K562 (cell line): Measurements from ENCODE around the gene CBY2. TPM values are rescaled to one million over a fixed set of nuclear protein-coding genes. Genes with fewer than 3 reads are reported as not detected.

Experiments
- ATAC-seq: fragments of 200-7000 bp; cut with Tn5 transposase; 3 replicates; pipeline ENCODE4 v1.9.1; 2020; ENCODE audit warnings: moderate library complexity
- BruUV-seq: library from RNA; stranded (reverse); fragments of 400-500 nt; replicated peaks from 2 replicates; lab custom pipeline; 2021; lab: Mats Ljungman, UMichigan
- CTCF ChIA-PET: fragments of 300-600 bp; formaldehyde crosslinking; extraction: SDS; loops from one replicate; lab custom pipeline; 2021; ENCODE audit warnings: low intra/inter-chr PET ratio; lab: Yijun Ruan, JAX
- POLR2A ChIA-PET: fragments of 300-600, 350-650 bp; sonication (Branson Sonifier 250); formaldehyde crosslinking; extraction: SDS; loops from one replicate; lab custom pipeline; 2021; ENCODE audit warnings: antibody characterized with exemption, inconsistent platforms; lab: Yijun Ruan, JAX
- DNase-seq, 4 experiments: peaks; one replicate each; pipeline versions ENCODE4 v3.0.0 to v3.0.0-alpha.2; 2011 to 2018; ENCODE audit warnings: low spot score in 3 of 4, mixed read lengths in 3 of 4; ENCODE audit errors: extremely low read depth in 1 of 4
- FAIRE-seq: peaks from 2 replicates; lab custom pipeline; 2011; peaks lifted over from hg19 to GRCh38; lab: Jason Lieb, UNC
- H2AFZ ChIP-seq: 2 replicates; pipeline ENCODE4 v1.6.0; 2011; ENCODE audit warnings: low read depth, low read length, control low read depth, inconsistent platforms
- H3K27ac ChIP-seq: fragments of 200-600 bp; 3 replicates; pipeline ENCODE4 v1.8.0; 2011; ENCODE audit warnings: low read depth, mild to moderate bottlenecking, control low read depth, inconsistent platforms, low read length, moderate library complexity, mixed read lengths; ENCODE audit errors: extremely low read depth
- H3K27me3 ChIP-seq, 2 experiments: fragments of 300-600 bp in 1 of 2; 2 replicates in 1 of 2; 3 replicates in 1 of 2; pipeline versions ENCODE4 v1.6.0 to v1.8.0; 2011; ENCODE audit warnings: inconsistent platforms in 2 of 2, low read length in 2 of 2, mild to moderate bottlenecking in 1 of 2, mixed read lengths in 1 of 2, moderate library complexity in 1 of 2; ENCODE audit not compliant: control insufficient read depth in 2 of 2, insufficient read depth in 2 of 2
- H3K36me3 ChIP-seq: fragments of 300-600 bp; 3 replicates; pipeline ENCODE4 v1.8.0; 2011; ENCODE audit warnings: mild to moderate bottlenecking, low read length, inconsistent platforms; ENCODE audit not compliant: control insufficient read depth, insufficient read depth
- H3K4me1 ChIP-seq, 2 experiments: fragments of 200-600 bp in 1 of 2; replicated peaks in 1 of 2; 2 replicates in 1 of 2; 3 replicates in 1 of 2; pipeline versions ENCODE4 v1.5.1 to v1.8.0; 2011; ENCODE audit warnings: inconsistent platforms in 2 of 2, low read length in 2 of 2, mild to moderate bottlenecking in 1 of 2, mixed read lengths in 1 of 2, moderate library complexity in 1 of 2; ENCODE audit not compliant: control insufficient read depth in 2 of 2, insufficient read depth in 2 of 2
- H3K4me2 ChIP-seq: 2 replicates; pipeline ENCODE4 v1.6.1; 2011; ENCODE audit warnings: low read length, control low read depth, inconsistent platforms, mixed read lengths; ENCODE audit not compliant: insufficient read depth
- H3K4me3 ChIP-seq: fragments of 200-600 bp; sonication (generic), shearing (Covaris generic); 2 replicates; pipeline ENCODE4 v1.5.1; 2016; ENCODE audit warnings: control low read depth, inconsistent platforms
- H3K79me2 ChIP-seq: fragments of 200-600 bp; 3 replicates; pipeline ENCODE4 v1.8.0; 2011; ENCODE audit warnings: low read length, inconsistent platforms; ENCODE audit not compliant: control insufficient read depth, insufficient read depth
- H3K9ac ChIP-seq, 2 experiments: 2 replicates each; pipeline versions ENCODE4 v1.6.0 to v1.6.1; 2011; ENCODE audit warnings: low read depth in 2 of 2, low read length in 2 of 2, control low read depth in 1 of 2, inconsistent platforms in 1 of 2, mild to moderate bottlenecking in 1 of 2, mixed read lengths in 1 of 2; ENCODE audit not compliant: insufficient read depth in 1 of 2
- H3K9me1 ChIP-seq: one replicate; pipeline ENCODE4 v1.6.0; 2011; ENCODE audit warnings: inconsistent platforms, mild to moderate bottlenecking, low read length, moderate library complexity; ENCODE audit not compliant: control insufficient read depth, insufficient read depth
- H3K9me3 ChIP-seq: replicated peaks from 2 replicates; pipeline ENCODE4 v1.5.1; 2011; ENCODE audit warnings: low read depth, low read length, inconsistent platforms; ENCODE audit not compliant: control insufficient read depth, insufficient read depth
- H4K20me1 ChIP-seq: replicated peaks from 2 replicates; pipeline ENCODE4 v1.6.1; 2011; ENCODE audit warnings: low read length, inconsistent platforms, mixed read lengths; ENCODE audit not compliant: control insufficient read depth, insufficient read depth
- SPI1 ChIP-seq: IDR thresholded peaks from 2 replicates; pipeline ENCODE4 v1.6.1; 2011; ENCODE audit warnings: low read depth, low read length, control low read depth, borderline replicate concordance
- STAT5A ChIP-seq: IDR thresholded peaks from 2 replicates; pipeline ENCODE4 v1.6.1; 2012; ENCODE audit warnings: low read length, inconsistent platforms, borderline replicate concordance
- ZNF354B ChIP-seq: fragments of 250-450 bp; sonication (Bioruptor Pico); IDR thresholded peaks from 2 replicates; pipeline ENCODE4 v1.4.0; 2020
- WGBS: fragments of 100-300 bp; shearing (Covaris generic); methylation state at CpG from one replicate; pipeline ENCODE4 v1.1.6; 2016; ENCODE audit warnings: low coverage, mixed read lengths; ENCODE audit not compliant: insufficient coverage; ENCODE audit errors: missing lambda C conversion rate; 5-methylcytosine and 5-hydroxymethylcytosine counted together
- in situ Hi-C: fragments of 300-500 bp; cut with MboI; formaldehyde crosslinking; loops from 4 replicates; pipeline ENCODE4 v1.15.0; 2018; ENCODE audit warnings: inconsistent platforms, mixed read lengths
- intact Hi-C: fragments of 100-400 bp; cut with micrococcal nuclease; formaldehyde crosslinking; loops from 2 replicates; pipeline ENCODE4 v1.14.2; 2022
- polyA plus RNA-seq, 8 experiments: library from polyadenylated mRNA; depleted of rRNA in 4 of 8; stranded (reverse) in 5 of 8; unstranded in 3 of 8; fragments of >200 nt; fragmentation: Nextera tagmentation in 2 of 8; fragmentation: Illumina TruSeq in 1 of 8; extraction: Ambion mirVana in 2 of 8; extraction: Trizol in 1 of 8; gene quantifications; 2 replicates each; pipeline versions ENCODE4 v1.2.1 to v1.2.3, GENCODE V29; 2011 to 2014; ENCODE audit warnings: inconsistent platforms in 1 of 8, missing spikeins in 1 of 8
- total RNA-seq, 7 experiments: library from RNA; depleted of rRNA in 6 of 7; stranded (reverse); fragments of >200 nt in 6 of 7; fragmentation: Illumina TruSeq in 2 of 7; extraction: Trizol in 2 of 7; gene quantifications; 2 replicates each; pipeline versions ENCODE4 v1.2.1 to v1.2.3, GENCODE V29; 2011 to 2021; ENCODE audit warnings: low replicate concordance in 1 of 7
- TF ChIP-seq, protein P1 (sequence below): fragments of 250-450 bp; sonication (Bioruptor Pico); IDR thresholded peaks from 2 replicates; pipeline ENCODE4 v1.8.0; 2022; ENCODE audit warnings: inconsistent platforms, mild to moderate bottlenecking, moderate library complexity, borderline replicate concordance

The CBY2 gene
- total and polyA plus RNA-seq, 9 of the 15 experiments (the other 6 are each of a cell fraction or from before 2014, with no cell fraction given) = 0.09 TPM; not detected in 8

DNA sequence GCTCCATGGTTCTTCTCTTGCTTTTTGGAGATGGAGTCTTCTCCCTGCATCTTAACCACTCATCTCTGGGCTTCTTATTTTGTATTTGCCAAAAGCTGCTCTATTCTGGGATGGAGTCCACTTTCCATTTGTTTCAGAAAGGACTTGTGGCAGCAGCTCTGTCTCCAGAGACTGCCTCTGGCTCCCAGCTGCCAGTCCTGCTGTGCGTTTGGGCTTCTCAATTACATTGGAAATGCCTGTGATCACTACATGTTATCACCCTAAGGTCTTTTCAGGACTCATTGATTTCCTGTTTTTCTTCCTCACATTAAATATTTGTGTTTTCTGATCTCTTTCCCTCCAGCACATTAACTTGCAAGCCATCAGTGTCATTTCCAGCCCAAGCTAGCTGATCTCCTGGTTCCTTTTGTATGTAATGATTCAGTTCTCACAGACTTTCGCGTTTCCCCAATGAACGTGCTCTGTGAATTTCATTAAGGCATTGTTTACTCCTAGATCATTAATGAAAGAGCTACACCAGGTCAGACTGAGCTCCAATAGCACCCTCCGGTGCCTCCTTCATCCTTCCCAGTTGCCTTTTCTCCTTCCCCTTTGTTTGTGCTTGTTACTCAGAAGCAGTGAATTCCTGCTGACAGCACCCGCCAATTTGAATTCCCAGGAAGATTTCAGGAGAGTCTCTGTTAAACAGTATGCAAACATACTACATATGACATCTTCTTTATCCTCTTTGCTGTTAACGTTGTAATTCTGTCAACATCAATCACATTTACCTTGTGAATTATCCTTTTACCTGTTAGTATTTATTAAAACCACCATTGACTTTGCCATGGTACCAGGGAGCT is 3.0 kb downstream of the CBY2 start:
- H3K27ac ChIP-seq = no peak overlapping the region
- H3K9me1 ChIP-seq = no peaks in the 10 kb centered on the region
- H3K4me1 ChIP-seq = no peaks in the 10 kb centered on the region
- no peaks in the 10 kb centered on the region for H3K36me3 ChIP-seq
- H3K27me3 ChIP-seq = peaks cover 0 to 6% of the 10 kb centered on the region in 2 experiments; a peak in 2 of 5 replicates
- H3K9ac ChIP-seq = no peak overlapping the region
- no peak overlapping the region for H2AFZ ChIP-seq
- H3K79me2 ChIP-seq = no peaks in the 10 kb centered on the region
- no peak for TF ChIP-seq STAT5A
- POLR2A ChIA-PET = no interaction called here
- FAIRE-seq = no peak
- intact Hi-C loops (no loop called here), in situ Hi-C loops (loop anchor here (25.0 kb wide), 1 partner anchor 343 kb away; no protein-coding TSS in a partner anchor)
- H3K4me3 ChIP-seq = no peak overlapping the region
- 0% methylated on average over 5 of the region's 7 CpGs for WGBS
- no peak overlapping the region for H3K4me2 ChIP-seq
- ATAC-seq = no peak
- no peaks in the 10 kb centered on the region for H4K20me1 ChIP-seq
- CTCF ChIA-PET = no interaction called here
- no peaks in the 10 kb centered on the region for H3K9me3 ChIP-seq
- DNase-seq = no peak
- BruUV-seq = no TSS peak

DNA sequence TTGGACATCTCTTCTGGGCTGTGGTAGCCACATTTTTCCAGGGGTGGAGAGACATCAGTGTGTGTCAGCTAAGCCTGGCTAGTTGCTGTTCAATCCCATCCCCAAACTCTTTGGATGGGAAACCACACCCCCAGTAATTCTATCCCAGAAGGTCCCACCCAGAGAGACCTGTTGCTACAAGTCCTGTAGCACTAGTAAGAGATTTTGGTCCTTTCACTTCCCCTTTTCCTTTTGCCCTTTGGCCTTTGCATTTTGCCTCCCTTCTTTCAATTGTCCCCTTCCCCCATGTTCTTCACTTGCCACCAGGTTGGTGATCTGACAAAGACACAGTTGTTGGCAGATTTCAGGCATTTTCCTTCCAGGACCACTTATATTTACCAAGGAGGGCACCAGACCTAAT is 3.8 kb downstream of the CBY2 start:
- no peak for DNase-seq
- H3K4me2 ChIP-seq = no peak overlapping the region
- ChIA-PET CTCF (no interaction called here), POLR2A (no interaction called here)
- H3K4me3 ChIP-seq = no peak overlapping the region
- TF ChIP-seq ZNF354B (CRISPR knock-in tag) = no peak
- peak; percentile 63 for TF ChIP-seq SPI1
- TF ChIP-seq, protein P1, sequence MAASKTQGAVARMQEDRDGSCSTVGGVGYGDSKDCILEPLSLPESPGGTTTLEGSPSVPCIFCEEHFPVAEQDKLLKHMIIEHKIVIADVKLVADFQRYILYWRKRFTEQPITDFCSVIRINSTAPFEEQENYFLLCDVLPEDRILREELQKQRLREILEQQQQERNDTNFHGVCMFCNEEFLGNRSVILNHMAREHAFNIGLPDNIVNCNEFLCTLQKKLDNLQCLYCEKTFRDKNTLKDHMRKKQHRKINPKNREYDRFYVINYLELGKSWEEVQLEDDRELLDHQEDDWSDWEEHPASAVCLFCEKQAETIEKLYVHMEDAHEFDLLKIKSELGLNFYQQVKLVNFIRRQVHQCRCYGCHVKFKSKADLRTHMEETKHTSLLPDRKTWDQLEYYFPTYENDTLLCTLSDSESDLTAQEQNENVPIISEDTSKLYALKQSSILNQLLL = no peak
- ATAC-seq = no peak
- H4K20me1 ChIP-seq = no peaks in the 10 kb centered on the region
- no TSS peak for BruUV-seq
- no peak for FAIRE-seq
- no peaks in the 10 kb centered on the region for H3K79me2 ChIP-seq
- no peaks in the 10 kb centered on the region for H3K36me3 ChIP-seq
- no peak overlapping the region for H3K9ac ChIP-seq
- in situ Hi-C loops (loop anchor here (25.0 kb wide), 1 partner anchor 344 kb away; no protein-coding TSS in a partner anchor), intact Hi-C loops (no loop called here)
- H3K27ac ChIP-seq = no peak overlapping the region
- H3K27me3 ChIP-seq = peaks cover 0 to 6% of the 10 kb centered on the region in 2 experiments; a peak in 2 of 5 replicates
- H3K9me1 ChIP-seq = no peaks in the 10 kb centered on the region
- H2AFZ ChIP-seq = no peak overlapping the region
- no peaks in the 10 kb centered on the region for H3K4me1 ChIP-seq
- H3K9me3 ChIP-seq = no peaks in the 10 kb centered on the region
